ENCODE results near the gene NRXN3.

Gene NRXN3

GRCh38 chr14:79831195-79831892 lies 1661.2 kb downstream of the NRXN3 start:
- no peak overlapping the region for H3K4me3 ChIP-seq (ENCODE audit: low read depth, low read length)
- DNase-seq (ENCODE audit: low read depth): peak; percentile 0
- no peak for TF ChIP-seq CTCF (IDR thresholded peaks at IDR 0.05; ENCODE audit: insufficient read depth, low read depth, low read length, missing control alignments)

- TF ChIP-seq CTCF (IDR thresholded peaks at IDR 0.05; ENCODE audit: insufficient read depth, low read depth, low read length, missing control alignments): no peak
- DNase-seq (ENCODE audit: low read depth): no peak
- no peak overlapping the region for H3K4me3 ChIP-seq (ENCODE audit: low read depth, low read length)
These were observed 1663.6 kb downstream of the NRXN3 start for GRCh38 chr14:79833781-79834180.

GRCh38 chr14:79834868-79835267 lies 1664.7 kb downstream of the NRXN3 start:
- TF ChIP-seq CTCF (IDR thresholded peaks at IDR 0.05; ENCODE audit: insufficient read depth, low read depth, low read length, missing control alignments): no peak
- H3K4me3 ChIP-seq (ENCODE audit: low read depth, low read length): no peak overlapping the region
- no peak for DNase-seq (ENCODE audit: low read depth)

- no peak overlapping the region for H3K4me3 ChIP-seq (ENCODE audit: low read depth, low read length)
- no peak for TF ChIP-seq CTCF (IDR thresholded peaks at IDR 0.05; ENCODE audit: insufficient read depth, low read depth, low read length, missing control alignments)
- no peak for DNase-seq (ENCODE audit: low read depth)
These were observed 1666.4 kb downstream of the NRXN3 start for GRCh38 chr14:79836577-79836976.

GRCh38 chr14:79837699-79838098 lies 1667.5 kb downstream of the NRXN3 start:
- no peak for DNase-seq (ENCODE audit: low read depth)
- TF ChIP-seq CTCF (IDR thresholded peaks at IDR 0.05; ENCODE audit: insufficient read depth, low read depth, low read length, missing control alignments): no peak
- H3K4me3 ChIP-seq (ENCODE audit: low read depth, low read length): no peak overlapping the region

- H3K4me3 ChIP-seq (ENCODE audit: low read depth, low read length): no peak overlapping the region
- TF ChIP-seq CTCF (IDR thresholded peaks at IDR 0.05; ENCODE audit: insufficient read depth, low read depth, low read length, missing control alignments): no peak
- no peak for DNase-seq (ENCODE audit: low read depth)
These were observed 1669.9 kb downstream of the NRXN3 start for GRCh38 chr14:79840103-79840502.

GRCh38 chr14:79840831-79841230 lies 1670.7 kb downstream of the NRXN3 start:
- no peak for TF ChIP-seq CTCF (IDR thresholded peaks at IDR 0.05; ENCODE audit: insufficient read depth, low read depth, low read length, missing control alignments)
- no peak overlapping the region for H3K4me3 ChIP-seq (ENCODE audit: low read depth, low read length)
- no peak for DNase-seq (ENCODE audit: low read depth)
